HG03520 (cell line): ENCODE results near the gene SEPTIN3.

Experiments used
- ATAC-seq: cut with Tn5 transposase; IDR thresholded peaks from one replicate; pipeline ENCODE4 v1.9.1; 2021; ENCODE audit warnings: mild to moderate bottlenecking, moderate library complexity; ENCODE audit not compliant: unreplicated experiment

SEPTIN3 gene

DNA sequence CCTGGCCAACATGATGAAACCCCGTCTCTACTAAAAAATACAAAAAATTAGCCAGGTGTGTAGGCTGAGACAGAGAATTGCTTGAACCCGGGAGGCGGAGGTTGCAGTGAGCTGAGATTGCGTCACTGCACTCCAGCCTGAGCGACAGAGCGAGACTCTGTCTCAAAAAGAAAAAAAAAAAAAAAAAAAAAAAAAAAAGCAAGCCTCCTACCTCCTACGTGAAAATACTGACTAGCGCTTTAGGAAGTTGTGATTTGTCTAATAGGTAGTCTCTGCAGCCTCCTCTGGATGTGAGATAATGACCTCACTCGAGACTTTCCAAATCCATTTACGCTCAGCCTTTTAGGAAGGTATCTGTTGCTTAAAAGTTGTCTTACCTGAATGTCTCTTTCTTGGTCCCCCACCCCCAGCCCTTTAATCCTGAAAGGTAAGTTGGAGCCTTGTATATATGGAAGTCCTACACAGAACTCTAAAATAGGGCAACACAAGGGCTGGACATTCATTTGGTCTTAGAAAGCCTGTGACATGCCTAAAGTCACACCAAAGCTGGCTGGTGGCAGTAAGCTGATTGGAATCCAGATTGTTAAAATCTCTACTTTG, 5.5 kb downstream of the SEPTIN3 start:
- no peak for ATAC-seq

DNA sequence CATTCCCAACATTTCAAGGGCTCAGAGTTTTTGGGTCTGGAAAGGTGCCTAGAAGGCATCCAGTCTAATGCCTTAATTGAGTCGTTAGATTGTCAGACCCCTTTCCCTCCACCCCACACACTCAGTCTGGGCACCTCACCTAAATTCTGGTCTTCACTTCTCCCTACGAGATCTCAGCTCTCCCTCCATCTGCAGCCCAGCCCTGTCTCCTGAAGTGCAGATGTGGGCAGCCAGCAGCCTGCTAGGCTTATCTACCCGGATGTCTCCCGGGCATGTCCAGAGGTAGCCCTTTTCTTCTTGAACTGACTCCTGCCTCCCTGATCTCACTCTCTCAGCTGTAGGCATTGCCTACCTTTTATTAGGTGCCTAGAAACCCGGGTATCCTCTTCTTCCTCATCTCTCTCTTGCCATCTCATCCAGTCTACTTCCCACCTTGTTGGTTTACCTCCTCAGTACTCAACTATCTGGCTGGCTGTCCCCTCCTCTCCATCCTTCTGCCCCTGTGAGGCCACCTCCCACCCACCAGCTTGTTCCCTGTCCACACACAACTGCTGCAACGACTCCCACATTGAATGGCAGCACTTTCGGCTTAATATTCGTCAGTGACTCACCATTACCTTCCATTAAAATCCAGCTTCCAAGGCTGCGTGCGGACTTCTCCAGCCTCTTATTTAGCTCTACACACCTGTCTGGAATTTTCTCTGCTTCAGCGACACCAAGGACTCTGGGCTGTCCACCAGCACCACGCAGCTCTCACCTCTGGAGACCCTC, 6.2 kb downstream of the SEPTIN3 start:
- no peak for ATAC-seq

DNA sequence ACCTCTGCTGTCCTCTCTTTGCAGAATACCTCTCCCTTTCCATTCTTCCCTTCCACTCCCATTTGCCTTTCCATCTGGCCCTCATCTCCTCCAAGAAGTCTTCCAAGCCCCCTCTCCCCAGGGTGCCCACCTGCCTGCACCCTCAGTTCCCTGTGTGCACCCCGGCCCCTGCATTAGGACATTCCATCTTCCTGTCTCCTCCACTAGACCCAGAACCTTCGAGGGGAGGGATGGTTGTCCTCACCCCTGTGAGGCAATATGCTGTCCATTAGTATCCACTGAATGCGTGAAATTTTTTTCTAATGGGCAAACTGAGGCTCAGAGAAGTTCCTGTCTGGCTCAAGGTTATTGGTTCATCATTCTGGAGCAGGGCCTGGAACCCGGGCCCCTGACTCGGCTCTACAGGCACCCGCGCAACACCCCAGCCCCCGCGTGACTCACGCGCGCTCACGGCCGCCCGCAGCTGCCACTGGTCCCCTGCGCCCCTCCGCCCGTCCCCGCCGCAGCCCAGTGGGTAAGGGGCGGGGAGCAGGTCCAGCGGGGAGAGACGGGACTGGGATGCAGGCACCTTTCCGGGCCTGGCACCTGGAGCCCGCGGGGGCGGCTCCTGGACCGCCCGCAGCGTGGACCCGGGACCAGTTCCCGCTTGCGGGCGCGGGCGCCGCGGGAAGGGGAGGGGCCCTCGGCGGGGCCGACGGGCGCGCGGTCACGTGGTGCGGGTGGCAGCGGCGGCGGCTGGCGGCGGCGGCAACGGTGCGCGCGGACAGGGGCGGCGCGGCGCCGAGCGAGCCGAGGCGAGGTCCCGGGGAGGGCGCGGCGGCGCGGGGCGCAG, 7.0 kb downstream of the SEPTIN3 start:
- ATAC-seq = no peak

DNA sequence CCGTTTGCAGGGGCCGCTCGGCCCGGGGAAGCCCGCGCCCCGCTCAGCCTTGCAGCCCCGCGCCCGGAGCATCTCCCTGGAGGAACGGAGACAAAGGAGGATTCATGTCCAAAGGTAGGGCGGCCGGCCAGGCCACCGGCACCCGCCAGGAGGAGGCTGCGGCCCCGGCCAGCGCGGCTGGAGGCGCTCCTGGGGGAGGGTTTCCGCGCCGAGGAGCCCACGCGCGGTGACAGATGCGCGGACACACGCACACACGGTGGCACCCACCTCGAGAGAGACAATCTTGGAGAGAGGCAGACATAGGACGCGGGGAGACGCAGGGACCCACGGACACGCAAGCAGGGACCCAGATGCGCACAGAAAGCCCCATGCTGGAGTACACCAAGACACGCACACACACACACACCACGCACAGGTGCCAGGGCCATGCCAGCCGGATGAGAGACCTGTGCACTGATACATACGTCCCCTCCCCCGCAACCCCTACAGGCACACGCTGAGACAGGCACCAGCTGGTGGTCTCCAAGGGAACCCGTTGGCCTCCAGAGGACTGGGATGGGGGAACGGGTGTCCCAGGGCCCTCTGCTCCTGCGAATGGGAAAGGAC, 7.8 kb downstream of the SEPTIN3 start:
- ATAC-seq = no peak

DNA sequence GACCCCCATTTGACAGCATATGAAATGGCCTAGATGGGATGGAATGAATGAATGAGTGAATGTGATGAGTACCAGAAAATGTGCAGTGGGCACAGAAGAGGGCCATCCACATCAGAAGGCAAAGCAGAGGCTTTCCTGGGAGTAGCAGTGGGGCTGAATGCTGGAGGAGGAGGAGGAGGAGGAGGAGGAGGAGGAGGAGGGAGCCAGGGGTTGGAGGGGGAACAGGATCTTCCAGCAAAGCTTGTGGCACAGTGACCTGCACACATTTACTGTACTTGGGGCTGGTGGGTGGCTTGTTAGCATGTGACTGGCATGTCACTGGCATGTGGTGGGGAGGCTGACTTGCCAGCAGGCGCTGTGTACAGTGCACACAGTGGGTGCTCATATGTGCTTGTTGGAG, 9.5 kb downstream of the SEPTIN3 start:
- no peak for ATAC-seq

GRCh38 chr22:41979423-41980250, 10.4 kb downstream of the SEPTIN3 start:
- no peak for ATAC-seq

DNA sequence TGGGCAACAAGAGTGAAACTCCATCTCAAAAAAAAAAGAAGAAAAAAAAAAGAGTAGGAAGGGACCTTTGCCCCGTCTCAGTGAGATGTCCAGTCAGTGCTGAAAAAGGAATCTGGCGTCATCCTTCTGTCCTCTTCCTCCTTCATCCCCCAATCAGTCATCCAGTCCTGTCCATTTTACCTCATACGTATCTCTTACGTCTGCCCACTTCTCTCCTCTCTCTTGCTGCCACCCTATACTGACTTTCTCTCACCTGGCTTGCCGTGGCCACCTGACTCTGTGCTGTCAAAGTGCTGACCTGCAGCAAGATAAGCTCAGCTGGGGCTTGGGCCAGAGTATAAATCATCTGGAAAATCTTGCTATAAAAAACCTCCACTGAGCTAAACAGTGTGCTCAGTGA, 13.6 kb downstream of the SEPTIN3 start:
- ATAC-seq = no peak

GRCh38 chr22:41983513-41984405, 14.5 kb downstream of the SEPTIN3 start:
- no peak for ATAC-seq

DNA sequence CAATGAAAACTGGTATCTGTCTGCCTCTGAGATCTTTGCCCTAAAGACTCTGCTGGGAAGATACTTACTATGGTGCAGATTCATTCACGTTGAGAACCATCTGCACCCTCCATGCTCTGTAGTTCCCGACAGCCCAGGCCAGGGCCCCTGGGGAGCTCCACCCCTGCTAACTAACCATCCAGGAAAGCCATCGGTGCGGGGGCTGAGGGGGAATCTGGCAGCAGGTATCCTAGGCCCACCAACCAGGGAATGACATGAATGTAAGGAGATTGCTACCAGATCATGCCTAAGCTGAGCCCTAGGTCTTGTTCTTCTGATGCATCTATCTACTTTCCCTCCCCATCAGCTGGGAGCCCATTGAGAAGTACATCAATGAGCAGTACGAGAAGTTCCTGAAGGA, 18.0 kb downstream of the SEPTIN3 start:
- no peak for ATAC-seq

DNA sequence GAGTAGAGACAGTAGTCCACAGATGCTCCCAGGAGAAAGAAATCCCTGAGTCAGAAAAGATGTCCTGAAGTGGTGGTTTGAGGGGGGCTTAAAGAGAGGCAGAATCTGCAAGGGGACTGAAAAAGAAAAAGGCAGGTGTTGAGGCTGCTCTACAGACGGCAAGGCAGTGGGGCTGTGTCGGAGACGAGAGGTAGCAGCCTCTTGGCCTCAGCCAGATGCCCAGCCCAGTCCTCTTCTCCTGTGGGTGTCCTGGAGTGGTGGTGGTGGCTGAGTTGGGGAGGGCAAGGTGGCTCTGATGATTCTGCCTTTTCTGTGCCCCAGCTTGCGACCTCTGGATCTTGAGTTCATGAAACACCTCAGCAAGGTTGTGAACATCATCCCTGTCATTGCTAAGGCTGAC, 20.0 kb downstream of the SEPTIN3 start:
- no peak for ATAC-seq

DNA sequence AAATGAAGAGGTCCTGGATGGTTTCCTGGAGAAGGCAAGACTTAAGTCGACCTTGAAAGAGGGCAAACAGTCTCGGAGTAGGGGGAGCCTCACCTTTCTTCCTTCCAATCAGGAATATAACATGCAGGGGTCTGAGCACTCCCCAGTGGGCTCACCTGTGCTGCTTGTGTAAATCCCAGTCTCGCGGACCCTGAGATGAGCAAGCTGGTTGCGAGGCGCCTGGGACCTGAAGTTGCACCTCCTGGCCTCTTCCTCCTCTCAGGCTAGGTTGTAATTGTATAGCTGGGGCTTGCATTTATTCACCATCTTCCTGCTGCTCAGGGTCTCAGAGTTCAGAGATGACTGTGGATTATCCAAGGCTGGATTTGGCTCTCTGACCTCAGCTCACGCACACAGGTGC, 21.9 kb downstream of the SEPTIN3 start:
- ATAC-seq = no peak

GRCh38 chr22:41992496-41992895, 23.3 kb downstream of the SEPTIN3 start:
- no peak for ATAC-seq

DNA sequence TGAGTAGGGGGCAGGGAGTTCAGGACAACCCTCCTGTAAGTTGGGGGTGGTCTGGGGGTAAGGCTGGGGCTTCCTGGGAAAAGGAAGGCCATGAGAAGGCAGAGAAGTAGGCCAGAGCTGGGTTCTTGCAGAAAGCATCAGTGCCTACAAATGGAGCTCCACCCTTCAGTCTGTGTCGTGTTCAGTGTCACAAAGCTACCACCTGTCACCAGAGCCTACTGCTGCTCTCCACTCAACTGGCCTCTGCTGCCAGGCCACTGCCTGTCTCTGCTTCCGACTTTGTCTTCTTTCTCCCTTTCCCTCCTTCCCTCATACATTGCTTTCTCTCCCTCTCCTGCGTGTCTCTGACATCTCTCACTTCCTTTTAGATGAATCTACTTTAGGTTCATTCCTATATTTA, 26.0 kb downstream of the SEPTIN3 start:
- no peak for ATAC-seq

- no peak for ATAC-seq
Measured at GRCh38 chr22:41996826-41997225, 27.6 kb downstream of the SEPTIN3 start.

DNA sequence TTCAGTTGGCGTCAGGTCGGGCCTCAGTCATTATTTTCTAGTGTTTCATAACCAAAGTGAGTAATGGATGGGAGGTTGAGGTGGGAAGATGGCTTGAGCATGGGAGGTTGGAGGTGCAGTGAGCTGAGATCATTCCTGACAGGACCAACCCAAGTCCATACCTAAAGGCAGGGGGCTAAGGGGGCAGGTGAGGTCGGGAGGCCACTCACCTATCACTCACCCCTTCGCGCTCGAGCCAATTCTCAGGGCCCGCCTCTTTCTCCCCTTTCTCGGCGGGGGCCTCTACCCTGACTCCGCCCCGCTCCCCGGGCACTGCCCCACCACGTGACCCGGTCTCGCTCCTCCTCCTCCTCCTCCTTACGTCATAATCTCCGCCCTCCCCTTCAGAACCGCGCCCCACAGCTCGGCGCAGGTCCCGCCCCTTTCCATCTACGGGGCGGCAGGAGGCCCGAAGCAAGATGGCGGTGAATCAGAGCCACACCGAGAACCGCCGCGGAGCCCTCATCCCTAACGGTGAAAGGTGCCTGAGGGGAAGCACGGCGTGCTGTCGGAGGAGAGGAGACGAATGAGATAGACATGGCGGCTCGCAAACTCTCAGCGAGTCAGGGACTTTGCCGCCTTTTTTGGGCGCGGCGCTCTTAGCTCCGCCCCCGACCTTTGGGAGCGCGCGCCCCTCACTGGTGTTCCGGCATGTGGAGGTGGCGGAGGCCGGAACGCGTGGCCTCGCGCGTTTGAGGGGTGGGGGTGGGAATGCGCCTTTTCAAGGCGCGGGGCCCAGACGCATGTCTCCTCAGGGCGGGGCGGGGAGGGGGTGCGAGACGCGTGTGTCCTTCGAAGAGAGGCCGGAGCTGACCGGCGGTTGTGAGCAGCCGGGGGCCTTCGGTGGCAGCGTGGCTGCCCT, 29.4 kb downstream of the SEPTIN3 start, which contains the start of gene WBP2NL:
WBP2NL (plus strand) TSS at position 428 of the 901 bp plus-strand sequence; CDS start at position 459, 31 bp downstream.
- peak; percentile 68 for ATAC-seq

GRCh38 chr22:42000466-42000865, 31.2 kb downstream of the SEPTIN3 start:
- ATAC-seq = no peak

DNA sequence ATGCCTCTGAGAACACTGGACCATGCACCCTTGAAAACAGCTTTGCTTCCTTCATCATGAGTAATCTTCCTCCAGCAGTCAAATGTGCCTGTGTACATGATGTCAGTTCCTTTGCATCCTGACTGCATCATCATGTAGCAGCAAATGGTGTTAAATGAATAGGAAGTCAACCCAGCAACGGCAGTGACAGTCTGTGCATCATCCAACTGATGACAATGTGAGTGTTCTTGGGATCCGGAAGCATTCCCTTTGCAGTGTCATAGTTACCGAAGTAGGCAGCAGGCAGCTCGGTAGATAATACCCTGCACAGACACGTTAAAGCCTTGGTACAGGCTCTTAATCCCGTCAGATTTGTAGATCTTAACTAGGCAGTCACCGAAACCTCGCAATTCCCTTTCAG, 31.9 kb downstream of the SEPTIN3 start:
- ATAC-seq = no peak

DNA sequence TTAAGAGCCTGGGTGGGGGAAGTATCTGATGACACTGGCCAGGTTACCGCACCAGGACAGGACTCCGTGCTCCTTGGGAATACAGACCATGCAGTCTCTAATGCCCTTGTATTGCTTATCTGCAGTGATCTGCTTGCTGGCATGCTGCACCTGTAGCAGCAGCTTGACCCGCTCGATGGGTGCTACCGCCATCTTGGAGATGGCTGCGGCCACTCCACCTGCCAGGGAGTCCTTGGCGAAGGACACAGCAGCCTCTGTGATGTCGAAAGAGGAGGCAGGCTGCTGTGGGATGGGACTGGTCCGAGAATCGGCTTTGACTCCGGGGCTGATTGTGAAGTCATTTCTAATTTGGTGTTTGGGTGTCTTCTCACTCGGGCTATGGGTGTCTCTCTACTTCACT, 32.5 kb downstream of the SEPTIN3 start:
- ATAC-seq = no peak
